ENCODE measurements around the gene CD6.

CD6 gene

GRCh38 chr11:60978546-60979380 is 7.3 kb downstream of the CD6 start:
- TF ChIP-seq CTCF (conservative IDR thresholded peaks at IDR 0.05; ENCODE audit: control insufficient read depth, insufficient read depth, low read depth, low read length) = no peak
- DNase-seq (ENCODE audit: low read depth) = no peak
- H3K4me3 ChIP-seq (ENCODE audit: control insufficient read depth, low read depth, low read length) = no peak overlapping the region

- DNase-seq (ENCODE audit: low read depth) = no peak
- H3K4me3 ChIP-seq (ENCODE audit: control insufficient read depth, low read depth, low read length) = no peak overlapping the region
- no peak for TF ChIP-seq CTCF (conservative IDR thresholded peaks at IDR 0.05; ENCODE audit: control insufficient read depth, insufficient read depth, low read depth, low read length)
Observed at GRCh38 chr11:60981515-60981914, 10.0 kb downstream of the CD6 start.

- no peak for TF ChIP-seq CTCF (conservative IDR thresholded peaks at IDR 0.05; ENCODE audit: control insufficient read depth, insufficient read depth, low read depth, low read length)
- DNase-seq (ENCODE audit: low read depth) = no peak
- no peak overlapping the region for H3K4me3 ChIP-seq (ENCODE audit: control insufficient read depth, low read depth, low read length)
Observed at GRCh38 chr11:60982184-60982583, 10.7 kb downstream of the CD6 start.

- no peak overlapping the region for H3K4me3 ChIP-seq (ENCODE audit: control insufficient read depth, low read depth, low read length)
- DNase-seq (ENCODE audit: low read depth) = no peak
- TF ChIP-seq CTCF (conservative IDR thresholded peaks at IDR 0.05; ENCODE audit: control insufficient read depth, insufficient read depth, low read depth, low read length) = no peak
Observed at GRCh38 chr11:60984149-60984548, 12.7 kb downstream of the CD6 start.

GRCh38 chr11:60984636-60985035 is 13.2 kb downstream of the CD6 start:
- DNase-seq (ENCODE audit: low read depth) = no peak
- no peak for TF ChIP-seq CTCF (conservative IDR thresholded peaks at IDR 0.05; ENCODE audit: control insufficient read depth, insufficient read depth, low read depth, low read length)
- no peak overlapping the region for H3K4me3 ChIP-seq (ENCODE audit: control insufficient read depth, low read depth, low read length)

- no peak overlapping the region for H3K4me3 ChIP-seq (ENCODE audit: control insufficient read depth, low read depth, low read length)
- no peak for TF ChIP-seq CTCF (conservative IDR thresholded peaks at IDR 0.05; ENCODE audit: control insufficient read depth, insufficient read depth, low read depth, low read length)
- DNase-seq (ENCODE audit: low read depth) = no peak
Observed at GRCh38 chr11:60985501-60985900, 14.0 kb downstream of the CD6 start.
